GM19023 (cell line): ENCODE results near the gene MTUS2.

Experiments
- ATAC-seq: cut with Tn5 transposase; IDR thresholded peaks from one replicate; pipeline ENCODE4 v1.9.1; 2021; ENCODE audit warnings: mild to moderate bottlenecking, moderate library complexity; ENCODE audit not compliant: unreplicated experiment

Gene MTUS2

GRCh38 chr13:28856287-28856686, 36.1 kb downstream of the MTUS2 start:
- no peak for ATAC-seq

GRCh38 chr13:28859069-28859468, 38.9 kb downstream of the MTUS2 start:
- ATAC-seq, result no peak

GRCh38 chr13:28859717-28860116, 39.6 kb downstream of the MTUS2 start:
- no peak for ATAC-seq

DNA sequence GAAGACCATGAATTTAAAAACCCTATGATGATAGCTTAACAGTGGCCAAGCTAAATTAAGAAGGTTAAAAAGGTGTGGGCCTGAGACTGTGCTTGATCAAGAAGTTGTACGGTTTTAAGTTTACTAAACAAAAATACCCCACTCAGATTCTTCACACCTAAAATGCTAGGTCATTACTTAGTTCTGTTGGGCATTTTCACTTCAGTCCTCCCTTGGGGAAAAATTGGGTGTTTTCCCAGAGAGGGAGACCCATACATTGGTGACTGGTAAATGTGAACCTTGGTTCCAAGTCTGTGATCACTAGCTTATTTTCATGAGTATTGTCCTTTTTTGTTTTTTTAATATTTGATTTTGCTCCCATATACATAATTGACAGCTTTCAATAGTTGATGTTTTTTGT, 44.4 kb downstream of the MTUS2 start:
- no peak for ATAC-seq

DNA sequence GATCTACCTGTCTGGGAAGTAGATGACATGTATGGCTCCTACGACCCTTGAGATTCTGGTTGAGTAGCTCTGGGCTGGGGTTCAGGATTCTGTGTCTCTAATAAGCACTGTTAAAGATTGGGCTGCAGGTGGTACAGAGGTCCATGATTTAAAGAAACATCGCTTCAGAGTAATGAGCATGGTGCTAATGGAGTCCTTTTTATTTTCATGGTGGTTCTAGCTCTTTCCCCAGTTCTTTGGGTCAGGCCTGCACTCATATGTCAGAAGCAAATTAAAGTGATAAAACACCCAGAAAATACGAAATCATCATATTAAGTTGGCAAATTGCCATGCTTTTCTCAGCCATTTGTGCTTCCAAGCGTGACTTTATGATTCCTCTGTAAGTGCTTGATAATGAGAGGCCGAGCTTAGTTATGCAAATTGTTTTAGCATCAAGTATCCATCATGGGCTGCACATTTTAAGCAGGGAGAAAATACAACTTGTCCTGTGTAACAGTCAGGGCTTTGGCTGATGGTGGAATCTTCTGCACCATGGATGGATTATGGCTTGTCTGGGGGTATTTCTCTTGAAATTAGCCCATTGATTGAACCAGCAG, 45.1 kb downstream of the MTUS2 start:
- ATAC-seq, result no peak

- ATAC-seq, result no peak
Measured at GRCh38 chr13:28865951-28866350, 45.8 kb downstream of the MTUS2 start.

DNA sequence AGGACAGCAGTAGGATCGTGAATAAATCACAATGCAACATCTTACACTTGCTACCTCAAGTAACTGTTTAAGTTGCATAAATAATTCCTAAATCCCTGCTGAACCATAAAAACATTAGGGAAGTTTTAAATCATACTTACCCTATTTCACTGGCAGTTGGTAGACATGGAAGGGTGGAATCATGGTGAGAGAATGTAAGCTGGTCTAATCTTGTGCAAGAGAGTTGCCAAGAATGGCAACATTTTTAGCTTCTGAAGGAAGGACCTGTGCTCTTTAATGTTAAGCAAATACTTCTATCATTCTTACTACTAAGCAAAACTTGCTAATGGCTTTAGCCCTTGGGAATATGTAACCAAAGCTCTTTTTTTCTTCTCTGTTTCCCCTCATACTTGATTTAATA, 46.8 kb downstream of the MTUS2 start:
- ATAC-seq, result no peak

DNA sequence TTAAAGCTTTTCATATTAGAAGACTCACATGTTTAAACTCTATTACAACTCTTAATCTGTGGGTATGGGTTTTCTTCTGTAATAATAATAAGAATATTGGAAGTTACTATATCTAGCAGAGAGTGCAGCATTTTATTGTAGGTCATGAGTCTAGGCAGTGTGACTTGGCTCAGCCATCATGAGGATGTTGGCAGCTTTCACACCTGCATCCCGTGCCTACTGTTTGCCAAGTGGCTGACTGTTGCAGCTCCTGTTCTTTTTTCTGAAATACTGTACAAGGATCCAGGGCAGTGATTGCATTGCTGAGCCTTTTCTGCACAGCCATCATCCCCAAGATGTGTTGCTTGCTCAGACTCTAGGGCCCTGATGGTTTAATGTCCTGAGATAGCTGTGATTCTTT, 47.4 kb downstream of the MTUS2 start:
- ATAC-seq, result no peak

GRCh38 chr13:28872427-28873176, 52.5 kb downstream of the MTUS2 start:
- no peak for ATAC-seq

- no peak for ATAC-seq
Measured at GRCh38 chr13:28875846-28876615, 55.9 kb downstream of the MTUS2 start.

DNA sequence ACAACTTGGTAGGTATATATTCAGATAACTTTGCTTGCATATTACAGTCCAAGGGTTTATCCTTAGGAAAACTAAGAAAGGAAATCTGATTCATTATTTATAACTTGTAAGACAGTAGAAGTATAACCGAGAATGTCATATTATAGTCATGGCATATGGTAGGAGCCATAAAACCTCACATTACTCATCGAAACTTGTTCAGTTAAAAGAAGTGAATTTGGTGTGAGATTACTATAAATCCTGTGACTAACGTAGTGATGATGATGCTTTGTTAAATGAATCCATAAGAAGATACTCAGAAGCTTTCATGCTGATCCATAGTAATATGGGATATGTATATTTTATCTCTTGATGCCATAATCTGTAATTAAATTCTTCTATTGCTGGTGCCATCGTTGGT, 57.3 kb downstream of the MTUS2 start:
- no peak for ATAC-seq

- ATAC-seq, result no peak
Measured at GRCh38 chr13:28885181-28885580, 65.0 kb downstream of the MTUS2 start.

DNA sequence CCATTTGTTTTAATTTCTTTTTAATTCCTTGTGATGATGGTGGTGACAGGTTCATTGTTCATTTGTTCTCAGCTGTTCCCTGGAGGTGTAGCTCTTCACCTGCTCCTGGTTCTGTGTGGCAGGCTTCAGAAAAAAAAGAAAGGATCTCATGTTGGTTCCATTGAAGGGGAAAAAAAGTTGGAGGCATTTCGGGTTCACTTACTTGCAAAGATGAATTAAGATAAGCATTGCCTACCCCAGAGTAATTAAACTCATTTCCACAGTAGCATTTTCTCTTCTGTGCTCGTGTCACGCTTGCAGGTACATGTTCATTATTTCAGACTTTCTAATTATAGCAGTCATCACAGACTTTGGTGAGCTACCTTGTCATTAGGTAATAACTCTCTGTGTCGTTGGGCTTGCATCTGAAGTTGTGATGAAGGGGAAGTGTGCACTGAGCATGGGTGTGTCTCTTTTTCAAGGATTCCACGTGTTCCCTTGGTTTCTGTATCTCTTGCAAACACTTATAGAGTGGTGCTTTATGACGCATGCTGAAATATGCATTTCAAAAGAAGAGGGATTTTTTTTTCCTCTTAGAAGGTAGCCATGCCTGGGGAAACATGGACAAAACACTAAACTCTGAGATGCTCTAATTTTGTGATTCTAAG, 69.1 kb downstream of the MTUS2 start:
- no peak for ATAC-seq

DNA sequence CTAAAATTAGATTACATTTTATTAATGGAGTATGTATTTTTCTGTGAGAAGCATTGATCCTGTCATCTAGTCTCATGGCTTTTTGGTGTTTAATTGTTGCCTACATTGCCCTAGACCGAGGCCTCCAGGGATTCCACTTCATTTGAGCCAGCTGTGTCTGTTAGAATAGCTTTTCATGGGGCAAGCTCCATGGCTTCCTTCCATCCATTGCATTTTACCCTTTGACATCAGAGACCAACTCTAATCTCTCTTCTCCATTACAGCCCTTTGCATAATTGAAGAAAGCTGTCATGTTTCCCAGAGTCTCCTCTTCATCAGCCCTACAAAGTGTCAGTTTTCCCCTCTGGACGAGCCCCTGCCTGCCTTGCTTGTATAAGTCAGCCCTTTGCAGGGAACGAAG, 70.6 kb downstream of the MTUS2 start:
- ATAC-seq, result no peak

DNA sequence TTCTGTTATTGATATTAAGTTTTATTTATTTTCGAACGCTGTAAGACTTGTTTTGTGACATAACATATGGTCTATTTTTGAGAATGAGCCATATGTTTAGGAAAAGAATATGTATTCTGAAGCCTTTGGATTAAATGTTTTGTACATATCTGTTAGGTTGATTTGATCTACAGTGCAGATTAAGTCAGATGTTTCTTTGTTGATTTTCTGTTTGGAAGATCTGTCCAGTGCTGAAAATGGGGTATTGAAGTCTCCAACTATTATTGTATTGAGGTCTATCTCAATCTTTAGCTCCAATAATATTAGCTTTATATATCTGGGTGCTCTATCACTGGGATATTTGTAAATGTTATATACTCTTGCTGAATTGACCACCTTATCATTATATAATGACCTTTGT, 97.9 kb downstream of the MTUS2 start:
- no peak for ATAC-seq

DNA sequence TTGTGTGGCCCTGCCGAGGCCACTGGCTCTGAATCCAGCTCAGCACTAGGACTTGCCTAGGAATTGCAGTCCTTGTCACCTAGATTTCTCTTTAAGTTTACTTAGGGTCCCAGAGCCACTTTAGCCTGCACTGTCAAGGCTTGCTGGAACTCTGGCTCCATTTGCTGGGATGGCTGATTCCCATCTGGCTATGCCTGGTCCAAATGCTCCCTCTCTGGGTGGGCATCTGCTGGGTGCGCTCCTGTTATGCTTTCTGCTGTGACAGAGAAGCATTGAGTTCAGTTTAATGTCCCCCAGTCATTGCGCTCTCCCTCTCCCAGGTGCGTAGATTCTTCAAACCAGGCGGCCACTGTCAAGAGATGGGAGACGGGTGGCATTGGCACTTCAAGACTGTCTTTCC, 102.2 kb downstream of the MTUS2 start:
- ATAC-seq, result no peak

- no peak for ATAC-seq
Measured at GRCh38 chr13:28935104-28935503, 115.0 kb downstream of the MTUS2 start.

DNA sequence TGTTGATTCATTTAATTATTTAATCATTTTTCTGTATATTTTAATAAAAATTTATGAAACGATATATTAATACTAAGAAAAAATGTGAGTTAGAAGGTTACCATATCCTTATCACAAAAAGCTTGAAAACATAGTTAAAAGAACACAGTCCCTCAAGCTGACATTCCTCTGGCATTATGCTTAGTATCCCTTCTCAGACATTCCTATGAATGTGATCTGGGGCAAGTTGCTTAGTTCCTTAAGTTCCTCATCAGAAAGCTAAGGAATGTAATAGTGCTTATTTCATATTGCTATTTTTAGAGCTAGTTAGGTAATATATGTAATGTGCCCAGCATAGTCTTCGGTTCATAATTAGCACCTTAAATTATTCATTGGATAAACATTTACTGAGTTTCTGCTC, 122.8 kb downstream of the MTUS2 start:
- no peak for ATAC-seq

GRCh38 chr13:28953714-28954418, 133.7 kb downstream of the MTUS2 start:
- no peak for ATAC-seq

GRCh38 chr13:28954419-28954725, 134.2 kb downstream of the MTUS2 start:
- ATAC-seq, result no peak

- no peak for ATAC-seq
Measured at GRCh38 chr13:28954810-28955209, 134.7 kb downstream of the MTUS2 start.
